OCI-LY7 (cell line): ENCODE results near the gene PTPRT. TPM values are rescaled to one million over a fixed set of nuclear protein-coding genes. Genes with fewer than 3 reads are reported as not detected.

ENCODE experiments used
- BruUV-seq: library from RNA; stranded (reverse); fragments of 400-500 nt; replicated peaks from 2 replicates; lab custom pipeline; 2021; lab: Mats Ljungman, UMichigan
- CTCF ChIA-PET: fragments of 300-600 bp; sonication (Branson Sonifier 250); formaldehyde crosslinking; loops from one replicate; lab custom pipeline; 2022; ENCODE audit warnings: antibody characterized with exemption; ENCODE audit not compliant: unreplicated experiment; lab: Charles Lee
- POLR2A ChIA-PET: fragments of 300-600 bp; sonication (Branson Sonifier 250); formaldehyde crosslinking; loops from one replicate; lab custom pipeline; 2022; ENCODE audit warnings: antibody characterized with exemption; lab: Charles Lee
- DNase-seq: peaks from one replicate; pipeline ENCODE4 v3.0.0-alpha.2; 2015; ENCODE audit warnings: low spot score
- H2AFZ ChIP-seq: fragments of 200-600 bp; sonication (generic), shearing (Covaris generic); 2 replicates; pipeline ENCODE4 v1.6.1; 2014; ENCODE audit warnings: mild to moderate bottlenecking, antibody characterized with exemption, low read length, moderate library complexity
- H3K27ac ChIP-seq: fragments of 200-600 bp; sonication (generic); 2 replicates; pipeline ENCODE4 v1.5.1; 2014; ENCODE audit warnings: mixed run types, low read depth, mild to moderate bottlenecking, moderate library complexity, low read length, inconsistent platforms; ENCODE audit not compliant: poor library complexity, severe bottlenecking
- H3K36me3 ChIP-seq: fragments of 200-600 bp; sonication (generic); 2 replicates; pipeline ENCODE4 v1.6.1; 2014; ENCODE audit warnings: mild to moderate bottlenecking, antibody characterized with exemption, low read length, moderate library complexity, mixed read lengths; ENCODE audit not compliant: insufficient read depth
- H3K4me1 ChIP-seq: fragments of 200-600 bp; sonication (generic); 2 replicates; pipeline ENCODE4 v1.5.1; 2014; ENCODE audit warnings: mild to moderate bottlenecking, low read length; ENCODE audit not compliant: insufficient read depth, poor library complexity, severe bottlenecking
- H3K4me2 ChIP-seq: fragments of 200-600 bp; sonication (generic); 2 replicates; pipeline ENCODE4 v1.6.1; 2014; ENCODE audit warnings: mild to moderate bottlenecking, low read length
- H3K4me3 ChIP-seq: fragments of 200-600 bp; sonication (generic); 2 replicates; pipeline ENCODE4 v1.5.1; 2014; ENCODE audit warnings: mild to moderate bottlenecking, low read depth, low read length; ENCODE audit not compliant: poor library complexity, severe bottlenecking
- H3K79me2 ChIP-seq: fragments of 200-600 bp; sonication (generic); 2 replicates; pipeline ENCODE4 v1.6.1; 2016; ENCODE audit warnings: low read depth, mild to moderate bottlenecking, low read length, moderate library complexity, mixed read lengths; ENCODE audit not compliant: insufficient read depth
- H3K9me2 ChIP-seq: fragments of 200-600 bp; sonication (generic); 2 replicates; pipeline ENCODE4 v1.6.1; 2016; ENCODE audit warnings: mild to moderate bottlenecking, low read length, mixed read lengths; ENCODE audit not compliant: insufficient read depth
- H3K9me3 ChIP-seq: fragments of 200-600 bp; sonication (generic); 2 replicates; pipeline ENCODE4 v1.6.1; 2014; ENCODE audit warnings: mild to moderate bottlenecking, mixed run types, low read length, mixed read lengths
- H4K20me1 ChIP-seq: fragments of 200-600 bp; sonication (generic); 2 replicates; pipeline ENCODE4 v1.6.1; 2014; ENCODE audit warnings: mild to moderate bottlenecking, antibody characterized with exemption, low read length, moderate library complexity, mixed read lengths; ENCODE audit not compliant: insufficient read depth
- EZH2phosphoT487 ChIP-seq: fragments of 200-600 bp; sonication (generic); IDR thresholded peaks from 2 replicates; pipeline ENCODE4 v1.6.1; 2018; ENCODE audit warnings: low read depth, borderline replicate concordance, mild to moderate bottlenecking, mixed run types, antibody characterized with exemption, low read length, moderate library complexity, mixed read lengths
- intact Hi-C: fragments of 100-400 bp; cut with micrococcal nuclease; formaldehyde crosslinking; loops from one replicate; pipeline ENCODE4 v1.10.0; 2022; ENCODE audit not compliant: unreplicated experiment
- total RNA-seq, 2 experiments: library from RNA; depleted of rRNA in 1 of 2; stranded (reverse); fragments of >200 nt in 1 of 2; shearing (Covaris generic) in 1 of 2; gene quantifications; 2 replicates each; pipeline ENCODE4 v1.2.3, GENCODE V29; 2014 to 2022
- TF ChIP-seq, protein P1 (sequence below): fragments of 200-600 bp; sonication (generic); conservative IDR thresholded peaks from 2 replicates; pipeline ENCODE4 v1.5.1; 2014; ENCODE audit warnings: mild to moderate bottlenecking, antibody characterized with exemption, low read length, moderate library complexity, mixed read lengths

The PTPRT gene
- total RNA-seq, 2 experiments from 2014 or later, result not detected

DNA sequence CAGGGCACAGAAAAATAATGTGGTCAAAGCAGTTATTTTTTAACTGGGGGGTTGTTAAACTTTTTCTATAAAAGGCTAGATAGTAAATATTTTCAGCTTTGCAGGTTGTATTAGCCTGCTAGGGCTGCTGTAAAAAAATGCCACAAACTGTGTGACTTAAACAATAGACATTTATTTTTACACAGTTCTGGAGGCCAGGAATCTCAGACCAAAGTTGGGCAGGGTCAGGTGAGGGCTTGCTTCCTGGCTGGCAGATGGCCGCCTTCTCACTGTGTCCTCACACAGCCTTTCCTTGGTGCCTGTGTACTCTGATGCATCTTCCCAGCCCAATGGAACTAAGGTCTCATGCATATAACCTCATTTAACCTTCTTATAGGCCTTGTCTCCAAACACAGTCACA, 294.7 kb downstream of the PTPRT start:
- ChIA-PET CTCF (no interaction called here), POLR2A (no interaction called here)
- no peaks in the 10 kb centered on the region for H3K9me3 ChIP-seq
- no peaks in the 10 kb centered on the region for H4K20me1 ChIP-seq
- no peak overlapping the region for H2AFZ ChIP-seq
- H3K36me3 ChIP-seq, result no peaks in the 10 kb centered on the region
- H3K9me2 ChIP-seq, result no peaks in the 10 kb centered on the region
- H3K27ac ChIP-seq, result no peak overlapping the region
- H3K4me2 ChIP-seq, result no peak overlapping the region
- TF ChIP-seq, protein P1, sequence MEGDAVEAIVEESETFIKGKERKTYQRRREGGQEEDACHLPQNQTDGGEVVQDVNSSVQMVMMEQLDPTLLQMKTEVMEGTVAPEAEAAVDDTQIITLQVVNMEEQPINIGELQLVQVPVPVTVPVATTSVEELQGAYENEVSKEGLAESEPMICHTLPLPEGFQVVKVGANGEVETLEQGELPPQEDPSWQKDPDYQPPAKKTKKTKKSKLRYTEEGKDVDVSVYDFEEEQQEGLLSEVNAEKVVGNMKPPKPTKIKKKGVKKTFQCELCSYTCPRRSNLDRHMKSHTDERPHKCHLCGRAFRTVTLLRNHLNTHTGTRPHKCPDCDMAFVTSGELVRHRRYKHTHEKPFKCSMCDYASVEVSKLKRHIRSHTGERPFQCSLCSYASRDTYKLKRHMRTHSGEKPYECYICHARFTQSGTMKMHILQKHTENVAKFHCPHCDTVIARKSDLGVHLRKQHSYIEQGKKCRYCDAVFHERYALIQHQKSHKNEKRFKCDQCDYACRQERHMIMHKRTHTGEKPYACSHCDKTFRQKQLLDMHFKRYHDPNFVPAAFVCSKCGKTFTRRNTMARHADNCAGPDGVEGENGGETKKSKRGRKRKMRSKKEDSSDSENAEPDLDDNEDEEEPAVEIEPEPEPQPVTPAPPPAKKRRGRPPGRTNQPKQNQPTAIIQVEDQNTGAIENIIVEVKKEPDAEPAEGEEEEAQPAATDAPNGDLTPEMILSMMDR, result no peak
- intact Hi-C loops, result no loop called here
- BruUV-seq, result no TSS peak
- DNase-seq, result no peak
- no peaks in the 10 kb centered on the region for H3K4me1 ChIP-seq
- H3K4me3 ChIP-seq, result no peak overlapping the region
- no peaks in the 10 kb centered on the region for H3K79me2 ChIP-seq

DNA sequence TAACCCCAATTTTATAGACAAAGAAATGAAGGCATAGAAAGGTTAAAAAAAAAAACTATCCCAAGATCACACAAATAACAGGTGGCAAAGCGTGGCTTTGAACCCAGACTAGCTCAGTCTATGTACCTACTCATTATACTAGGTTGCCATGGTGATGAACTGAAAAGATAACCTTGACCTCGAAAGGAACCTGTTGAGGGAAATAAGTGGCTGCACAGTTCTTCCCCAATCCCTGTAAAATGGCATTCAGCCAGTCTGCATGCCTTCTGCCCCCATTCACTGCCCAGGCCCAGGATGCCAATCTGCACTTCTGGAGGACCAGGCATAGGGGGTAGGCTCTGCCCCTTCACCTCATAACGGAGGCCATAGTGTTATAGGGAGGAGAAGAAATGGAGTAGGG, 295.2 kb downstream of the PTPRT start:
- POLR2A ChIA-PET, result no interaction called here
- no peaks in the 10 kb centered on the region for H3K36me3 ChIP-seq
- H3K4me1 ChIP-seq, result no peaks in the 10 kb centered on the region
- no peaks in the 10 kb centered on the region for H3K9me2 ChIP-seq
- H3K4me2 ChIP-seq, result no peak overlapping the region
- no peaks in the 10 kb centered on the region for H3K79me2 ChIP-seq
- no peaks in the 10 kb centered on the region for H4K20me1 ChIP-seq
- no TSS peak for BruUV-seq
- no peak overlapping the region for H3K4me3 ChIP-seq
- intact Hi-C loops, result no loop called here
- no peaks in the 10 kb centered on the region for H3K9me3 ChIP-seq
- CTCF ChIA-PET, result no interaction called here
- TF ChIP-seq, protein P1, result no peak
- TF ChIP-seq EZH2phosphoT487, result no peak
- no peak overlapping the region for H3K27ac ChIP-seq
- no peak overlapping the region for H2AFZ ChIP-seq
- no peak for DNase-seq

DNA sequence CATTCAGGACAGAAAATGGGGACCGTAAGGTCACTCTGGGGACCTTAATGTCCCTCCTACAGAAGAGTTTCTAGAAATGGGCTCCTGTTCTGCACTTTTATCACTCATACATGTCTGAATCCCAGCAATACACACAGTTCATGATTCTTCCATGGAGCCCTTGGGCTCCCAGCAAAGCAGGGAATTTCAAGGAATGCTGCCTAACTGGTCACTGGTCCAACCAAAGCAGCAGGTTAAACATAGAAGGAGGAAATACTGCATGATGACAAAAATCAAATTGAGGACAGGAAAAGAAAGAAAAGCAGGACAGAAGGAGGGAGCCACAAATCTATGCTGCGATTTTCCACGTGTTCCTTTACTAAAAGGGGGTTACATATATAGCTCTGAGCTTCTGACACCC, 300.2 kb downstream of the PTPRT start:
- H2AFZ ChIP-seq, result no peak overlapping the region
- no peak overlapping the region for H3K4me3 ChIP-seq
- H3K4me1 ChIP-seq, result no peaks in the 10 kb centered on the region
- H3K4me2 ChIP-seq, result no peak overlapping the region
- TF ChIP-seq, protein P1, result no peak
- POLR2A ChIA-PET, result no interaction called here
- H3K79me2 ChIP-seq, result no peaks in the 10 kb centered on the region
- no peak overlapping the region for H3K27ac ChIP-seq
- H3K9me3 ChIP-seq, result no peaks in the 10 kb centered on the region
- H4K20me1 ChIP-seq, result no peaks in the 10 kb centered on the region
- no peaks in the 10 kb centered on the region for H3K36me3 ChIP-seq
- intact Hi-C loops, result no loop called here
- CTCF ChIA-PET, result no interaction called here
- BruUV-seq, result no TSS peak
- H3K9me2 ChIP-seq, result no peaks in the 10 kb centered on the region
- no peak for DNase-seq
